ENCODE data around the gene TDP1. TPM values are rescaled to one million over a fixed set of nuclear protein-coding genes. Genes with fewer than 3 reads are reported as not detected.

Gene TDP1
- total RNA-seq = 20.5 TPM
- 6.9 TPM for polyA plus RNA-seq

GRCh38 chr14:89955745-89956660 is at the start of gene TDP1:
Gene TDP1, plus strand, starts transcription at chr14:89955927. Its CDS starts 7,188 bp downstream, at chr14:89963115.
- peak within 1 kb of the TSS; percentile 79 for H3K4me3 ChIP-seq (ENCODE audit: low read depth, low read length)
- under 1% methylated on average over 84 of the region's 84 CpGs for WGBS
- peak; percentile 89 for DNase-seq (ENCODE audit: extremely low spot score)

DNA sequence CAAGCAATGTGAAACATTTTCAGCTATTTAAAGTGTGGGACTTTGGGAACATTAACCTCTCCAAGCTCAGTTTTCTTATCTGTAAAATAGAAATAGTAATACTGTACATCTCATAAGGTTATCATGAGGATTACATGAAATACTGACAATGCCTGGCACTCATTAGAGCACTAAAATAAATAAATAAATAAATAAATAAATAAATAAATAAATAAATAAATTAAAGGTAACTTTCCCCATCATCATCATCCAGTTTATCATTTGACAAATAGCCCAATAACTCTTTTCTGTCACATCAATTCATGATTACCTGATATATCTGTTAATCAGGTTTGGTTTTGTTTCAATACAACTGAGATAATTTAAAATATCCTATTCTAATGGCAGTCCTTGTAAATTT is 49.7 kb upstream of the TDP1 start:
- no peaks in the 10 kb centered on the region for H3K4me1 ChIP-seq (ENCODE audit: insufficient read depth)
- H3K36me3 ChIP-seq (ENCODE audit: insufficient read depth) = no peaks in the 10 kb centered on the region
- DNase-seq (ENCODE audit: extremely low spot score) = no peak
- H3K4me3 ChIP-seq (ENCODE audit: low read depth, low read length) = no peak overlapping the region
- H3K27ac ChIP-seq (ENCODE audit: low read depth) = no peak overlapping the region

More at GRCh38 chr14:89955745-89956660, at the start of gene TDP1:
- no peaks in the 10 kb centered on the region for H3K4me1 ChIP-seq (ENCODE audit: insufficient read depth)
- H3K27ac ChIP-seq (ENCODE audit: low read depth) = peak within 1 kb of the TSS; percentile 95
- no peaks in the 10 kb centered on the region for H3K36me3 ChIP-seq (ENCODE audit: insufficient read depth)

DNA sequence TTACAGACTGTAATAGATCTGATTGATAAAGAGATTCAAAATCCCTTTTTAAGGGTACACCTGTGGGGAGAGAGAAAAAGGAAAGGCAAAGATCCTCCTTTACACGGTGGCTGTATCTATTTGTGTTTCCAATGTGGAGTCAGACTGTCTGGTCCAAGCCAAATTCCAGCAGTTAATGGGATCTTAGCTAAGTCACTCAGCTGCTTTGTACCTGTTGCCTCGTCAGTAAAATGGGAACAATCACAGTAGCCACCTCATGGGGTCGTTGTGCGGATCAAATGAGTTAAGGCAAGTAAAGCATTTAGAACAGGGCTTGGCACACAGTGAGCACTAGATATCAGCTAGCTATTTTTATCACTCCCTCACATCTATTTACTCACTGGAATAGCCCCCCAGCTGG is 48.1 kb upstream of the TDP1 start:
- no peak for DNase-seq (ENCODE audit: extremely low spot score)
- 83% methylated on average over 4 of the region's 4 CpGs for WGBS

GRCh38 chr14:89908712-89909450 is 46.8 kb upstream of the TDP1 start:
- no peaks in the 10 kb centered on the region for H3K36me3 ChIP-seq (ENCODE audit: insufficient read depth)
- no peak overlapping the region for H3K4me3 ChIP-seq (ENCODE audit: low read depth, low read length)
- no peaks in the 10 kb centered on the region for H3K4me1 ChIP-seq (ENCODE audit: insufficient read depth)
- WGBS = 95% methylated on average over 9 of the region's 9 CpGs
- no peak for DNase-seq (ENCODE audit: extremely low spot score)
- no peak overlapping the region for H3K27ac ChIP-seq (ENCODE audit: low read depth)

More for the DNA sequence above, 48.1 kb upstream of the TDP1 start:
- Histone ChIP-seq H3K27ac (ENCODE audit: low read depth) (no peak overlapping the region), H3K4me1 (ENCODE audit: insufficient read depth) (no peaks in the 10 kb centered on the region), H3K4me3 (ENCODE audit: low read depth, low read length) (no peak overlapping the region), H3K36me3 (ENCODE audit: insufficient read depth) (no peaks in the 10 kb centered on the region)

DNA sequence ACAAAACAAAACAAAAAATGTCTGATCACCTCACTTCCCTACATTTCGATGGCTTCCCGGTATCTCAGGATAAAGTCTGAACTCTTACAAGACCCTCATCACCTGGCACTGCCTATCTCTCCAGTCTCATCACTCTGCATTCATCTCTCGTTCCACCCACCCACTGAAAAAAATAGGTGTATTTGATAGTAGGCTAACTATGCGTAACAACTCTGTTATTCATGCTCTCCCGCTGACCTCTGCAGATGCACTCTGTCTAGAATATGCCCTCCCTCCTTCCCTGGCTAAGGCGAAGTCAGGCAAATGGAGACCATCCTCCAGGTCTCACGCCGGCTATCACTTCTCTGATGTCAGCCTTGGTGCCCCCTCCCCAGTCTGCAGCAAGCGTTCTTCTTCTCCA is 46.1 kb upstream of the TDP1 start:
- Histone ChIP-seq H3K36me3 (ENCODE audit: insufficient read depth) (no peaks in the 10 kb centered on the region), H3K4me1 (ENCODE audit: insufficient read depth) (no peaks in the 10 kb centered on the region), H3K27ac (ENCODE audit: low read depth) (no peak overlapping the region), H3K4me3 (ENCODE audit: low read depth, low read length) (no peak overlapping the region)
- DNase-seq (ENCODE audit: extremely low spot score) = no peak
- WGBS = 93% methylated on average over 9 of the region's 9 CpGs

GRCh38 chr14:89910691-89911009 is 45.1 kb upstream of the TDP1 start:
- WGBS = 27% methylated on average over 5 of the region's 5 CpGs
- no peak overlapping the region for H3K4me3 ChIP-seq (ENCODE audit: low read depth, low read length)
- H3K36me3 ChIP-seq (ENCODE audit: insufficient read depth) = no peaks in the 10 kb centered on the region
- H3K27ac ChIP-seq (ENCODE audit: low read depth) = no peak overlapping the region
- no peak for DNase-seq (ENCODE audit: extremely low spot score)
- H3K4me1 ChIP-seq (ENCODE audit: insufficient read depth) = no peaks in the 10 kb centered on the region

- Histone ChIP-seq H3K27ac (ENCODE audit: low read depth) (no peak overlapping the region), H3K4me1 (ENCODE audit: insufficient read depth) (no peaks in the 10 kb centered on the region), H3K36me3 (ENCODE audit: insufficient read depth) (no peaks in the 10 kb centered on the region), H3K4me3 (ENCODE audit: low read depth, low read length) (no peak overlapping the region)
- WGBS = 33% methylated on average over 11 of the region's 11 CpGs
- DNase-seq (ENCODE audit: extremely low spot score) = no peak
Observed at GRCh38 chr14:89911010-89911919, 44.5 kb upstream of the TDP1 start.

DNA sequence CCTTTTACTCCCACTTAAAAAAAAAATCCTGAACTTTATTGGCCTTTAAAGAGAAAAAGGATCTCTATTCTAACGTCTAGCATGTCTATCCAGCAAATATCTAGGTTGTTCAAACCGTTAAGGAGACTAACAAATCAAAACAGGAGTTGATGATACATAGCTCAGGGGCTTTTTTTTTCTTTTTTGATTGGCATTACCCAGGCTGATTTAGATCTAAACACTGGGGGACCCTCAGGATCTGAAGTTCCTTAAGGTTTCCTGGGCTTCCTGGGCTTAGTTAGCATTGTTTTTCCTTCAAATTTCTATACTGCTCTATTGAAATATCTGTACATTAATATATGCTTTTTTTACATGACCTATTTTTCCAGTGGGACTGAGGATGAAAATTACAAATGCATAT is 43.5 kb upstream of the TDP1 start:
- Histone ChIP-seq H3K4me1 (ENCODE audit: insufficient read depth) (no peaks in the 10 kb centered on the region), H3K27ac (ENCODE audit: low read depth) (no peak overlapping the region), H3K36me3 (ENCODE audit: insufficient read depth) (no peaks in the 10 kb centered on the region), H3K4me3 (ENCODE audit: low read depth, low read length) (no peak overlapping the region)
- WGBS = 52% methylated on average over 2 of the region's 2 CpGs
- DNase-seq (ENCODE audit: extremely low spot score) = no peak

- Histone ChIP-seq H3K4me3 (ENCODE audit: low read depth, low read length) (no peak overlapping the region), H3K4me1 (ENCODE audit: insufficient read depth) (no peaks in the 10 kb centered on the region), H3K36me3 (ENCODE audit: insufficient read depth) (no peaks in the 10 kb centered on the region), H3K27ac (ENCODE audit: low read depth) (no peak overlapping the region)
- peak; percentile 90 for DNase-seq (ENCODE audit: extremely low spot score)
- WGBS = 25% methylated on average over 9 of the region's 9 CpGs
Observed at GRCh38 chr14:89912667-89913211, 43.0 kb upstream of the TDP1 start.

GRCh38 chr14:89915114-89915878 is 40.4 kb upstream of the TDP1 start:
- Histone ChIP-seq H3K27ac (ENCODE audit: low read depth) (no peak overlapping the region), H3K4me1 (ENCODE audit: insufficient read depth) (no peaks in the 10 kb centered on the region), H3K36me3 (ENCODE audit: insufficient read depth) (no peaks in the 10 kb centered on the region), H3K4me3 (ENCODE audit: low read depth, low read length) (no peak overlapping the region)
- peak; percentile 69 for DNase-seq (ENCODE audit: extremely low spot score)
- 17% methylated on average over 6 of the region's 6 CpGs for WGBS

- no peak for DNase-seq (ENCODE audit: extremely low spot score)
- Histone ChIP-seq H3K36me3 (ENCODE audit: insufficient read depth) (peaks cover 3% of the 10 kb centered on the region), H3K4me3 (ENCODE audit: low read depth, low read length) (no peak overlapping the region), H3K27ac (ENCODE audit: low read depth) (no peak overlapping the region), H3K4me1 (ENCODE audit: insufficient read depth) (no peaks in the 10 kb centered on the region)
- WGBS = 97% methylated on average over 2 of the region's 2 CpGs
Observed at GRCh38 chr14:89918721-89919120, 37.0 kb upstream of the TDP1 start.

DNA sequence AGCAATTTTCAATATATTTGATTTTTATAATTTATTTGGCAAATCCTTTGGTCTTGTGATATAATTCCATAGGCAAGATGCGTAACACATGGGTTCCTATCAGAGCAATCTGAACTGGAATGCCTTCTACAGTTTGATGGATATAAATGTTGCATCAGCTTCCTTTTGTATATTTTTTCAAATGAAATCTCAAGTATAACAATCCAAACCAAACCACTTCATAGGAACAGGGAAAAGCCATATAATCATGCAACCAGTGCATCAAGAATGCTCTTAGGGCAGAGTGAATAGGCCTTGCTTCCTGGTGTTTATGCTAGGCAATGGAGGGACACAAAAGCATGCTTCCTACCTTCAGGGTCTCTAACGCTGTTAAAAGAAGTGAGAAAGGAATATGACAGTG is 35.7 kb upstream of the TDP1 start:
- no peak overlapping the region for H3K27ac ChIP-seq (ENCODE audit: low read depth)
- peaks cover 3% of the 10 kb centered on the region for H3K36me3 ChIP-seq (ENCODE audit: insufficient read depth)
- DNase-seq (ENCODE audit: extremely low spot score) = no peak
- H3K4me1 ChIP-seq (ENCODE audit: insufficient read depth) = no peaks in the 10 kb centered on the region
- WGBS = 77% methylated on average over 2 of the region's 2 CpGs
- no peak overlapping the region for H3K4me3 ChIP-seq (ENCODE audit: low read depth, low read length)

Data from urinary bladder (tissue), 4 donors.